HG03571 (cell line): Measurements from ENCODE around the gene IRX4.
"Not testable (repeated sequence)": the region's sequence is repeated elsewhere in the genome, so short reads cannot be mapped to it uniquely, and the experiment has no call there.

ENCODE experiments used
- ATAC-seq: cut with Tn5 transposase; IDR thresholded peaks from one replicate; pipeline ENCODE4 v1.9.1; 2021; ENCODE audit not compliant: unreplicated experiment

Gene IRX4

GRCh38 chr5:1860949-1861348 lies 21.8 kb downstream of the IRX4 start:
- ATAC-seq: no peak

DNA sequence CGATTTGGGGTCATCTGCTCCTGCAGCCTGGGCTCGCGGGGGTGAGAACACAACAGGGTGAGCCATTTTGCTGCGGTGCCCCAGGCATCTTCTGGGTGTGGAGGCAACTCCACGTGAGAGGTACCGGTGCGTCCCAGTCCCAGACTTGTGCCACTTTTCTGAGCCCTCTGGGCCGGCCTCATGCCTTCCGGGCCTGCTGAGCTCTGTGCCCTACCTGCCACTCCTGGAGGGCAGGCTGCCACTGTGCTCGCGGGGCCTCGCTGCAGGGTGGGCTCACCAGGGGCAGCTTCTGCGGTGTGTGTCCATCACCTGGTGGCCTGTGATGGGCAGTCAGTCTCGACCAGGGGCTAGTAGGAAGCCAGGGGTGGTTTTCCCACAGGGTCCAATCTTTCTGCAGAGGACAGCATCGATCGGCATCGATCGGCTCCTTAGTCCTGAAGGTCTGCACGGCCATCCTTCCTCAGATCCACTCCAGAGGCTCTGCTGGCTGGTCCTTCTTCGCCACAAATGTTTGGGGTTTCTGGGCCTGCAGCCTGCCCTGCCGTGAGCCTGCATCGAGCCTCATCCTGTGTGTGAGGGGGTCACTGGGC lies 22.6 kb downstream of the IRX4 start:
- ATAC-seq: no peak

DNA sequence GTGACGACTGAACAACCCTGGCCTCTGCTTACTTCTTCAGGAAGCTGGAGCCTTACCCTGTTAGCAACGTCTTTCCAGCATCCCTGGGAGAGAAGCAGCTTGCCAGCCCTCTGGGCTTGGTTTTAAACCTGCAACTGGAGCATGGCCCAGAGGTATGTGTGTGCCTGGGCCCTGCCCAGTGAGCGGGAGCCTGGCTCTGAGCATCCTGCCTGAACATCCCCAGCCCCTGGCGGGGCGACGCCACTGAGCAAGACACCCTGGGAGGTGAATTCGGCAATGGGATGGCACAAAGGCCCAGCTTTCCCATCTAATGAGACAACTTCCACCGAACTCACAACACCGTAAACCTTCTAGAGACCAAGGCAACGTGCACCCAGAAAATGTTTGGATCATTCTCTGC lies 23.6 kb downstream of the IRX4 start:
- no peak for ATAC-seq

DNA sequence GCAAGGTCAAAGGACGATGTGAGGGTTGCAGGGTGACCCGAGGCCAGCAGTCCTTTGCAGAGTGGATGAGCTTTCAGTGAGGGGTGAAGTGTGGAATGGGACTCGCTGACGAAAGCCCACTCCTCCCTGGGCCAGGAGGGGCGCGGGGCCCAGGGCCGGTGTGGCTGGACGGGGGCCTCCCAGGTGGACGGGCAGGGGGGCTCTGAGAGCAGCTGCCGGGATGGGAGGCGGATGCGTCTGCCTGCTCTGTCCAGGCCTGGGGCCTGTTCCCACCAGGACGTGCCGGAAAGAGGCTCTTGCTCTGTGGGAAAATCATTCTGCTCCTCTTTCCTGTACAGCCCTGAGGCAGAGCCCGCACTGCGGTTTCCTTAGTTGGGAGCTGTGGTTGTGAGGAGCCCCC lies 24.3 kb downstream of the IRX4 start:
- ATAC-seq: no peak

GRCh38 chr5:1857256-1857600 lies 25.5 kb downstream of the IRX4 start:
- no peak for ATAC-seq

DNA sequence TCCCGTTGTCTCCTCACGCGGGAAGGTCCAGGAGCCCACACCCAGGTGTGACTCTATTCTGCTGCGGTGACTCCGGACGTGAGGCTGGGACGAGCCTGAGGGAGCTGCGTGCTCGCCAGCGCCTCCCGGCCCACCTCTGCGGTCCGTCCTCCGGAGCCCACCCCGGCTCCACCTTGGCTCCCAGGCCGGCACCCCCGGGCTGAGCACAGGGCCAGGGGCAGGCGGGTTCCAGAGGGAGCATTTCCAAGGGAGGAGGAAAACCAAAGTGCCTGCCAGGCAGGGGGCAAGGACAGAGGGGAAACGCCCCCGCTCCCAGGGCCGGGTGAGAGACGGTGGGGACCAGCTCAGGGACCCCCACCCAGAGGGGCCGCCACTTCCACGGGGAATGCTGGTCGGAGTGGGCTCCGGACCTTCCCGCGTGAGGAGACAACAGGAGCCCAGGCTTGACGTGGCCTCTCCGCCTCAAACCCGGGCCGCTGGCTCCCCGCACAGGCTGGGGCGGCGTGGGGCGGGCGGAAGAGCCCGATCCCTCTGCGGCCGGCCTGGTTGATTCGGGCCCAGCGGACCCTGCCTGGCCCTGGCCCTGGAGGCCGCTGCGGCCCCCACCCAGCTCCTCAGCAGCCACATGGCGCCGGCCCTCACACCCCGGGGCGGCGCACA lies 26.0 kb downstream of the IRX4 start:
- ATAC-seq: no peak

DNA sequence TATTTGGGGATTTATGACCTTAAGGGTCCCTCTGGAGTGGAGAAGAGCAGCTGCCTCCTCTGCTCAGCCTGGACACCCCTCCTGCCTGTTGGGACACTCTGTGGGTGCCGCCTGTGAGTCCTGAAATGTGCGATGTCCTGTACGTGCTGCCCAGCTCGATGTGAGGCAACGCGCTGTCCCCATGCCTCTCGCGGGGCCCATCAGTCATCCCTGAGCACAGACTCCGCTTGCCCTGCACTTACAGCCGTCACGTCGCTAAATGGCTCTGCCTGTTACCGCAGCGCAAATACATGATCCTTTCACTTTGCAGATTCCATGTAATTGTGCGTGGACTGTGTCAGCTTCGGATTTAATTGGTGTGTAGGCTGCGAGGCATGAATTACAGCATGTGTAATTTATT lies 27.1 kb downstream of the IRX4 start:
- ATAC-seq: no peak

- ATAC-seq: no peak
Measured at GRCh38 chr5:1855075-1855474, 27.6 kb downstream of the IRX4 start.

DNA sequence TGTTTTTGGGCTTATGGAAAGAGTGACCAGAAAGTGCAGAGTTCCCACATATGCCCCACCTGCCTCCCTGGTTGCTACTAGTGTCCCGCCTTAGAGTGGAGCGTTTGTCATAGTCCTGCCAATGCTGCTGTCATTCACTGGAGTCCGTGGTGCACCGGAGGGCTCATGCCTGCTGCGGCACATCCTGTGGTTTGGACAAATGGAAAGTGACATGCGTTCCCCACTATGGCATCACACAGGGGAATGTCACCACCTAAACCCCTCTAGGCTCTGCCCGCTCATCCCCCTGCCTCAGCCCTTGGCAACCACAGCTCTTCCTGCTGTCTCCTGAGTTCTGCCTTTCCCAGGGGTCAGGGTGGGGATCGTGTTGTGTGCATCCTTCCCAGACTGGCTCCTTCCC lies 29.2 kb downstream of the IRX4 start:
- ATAC-seq: no peak

DNA sequence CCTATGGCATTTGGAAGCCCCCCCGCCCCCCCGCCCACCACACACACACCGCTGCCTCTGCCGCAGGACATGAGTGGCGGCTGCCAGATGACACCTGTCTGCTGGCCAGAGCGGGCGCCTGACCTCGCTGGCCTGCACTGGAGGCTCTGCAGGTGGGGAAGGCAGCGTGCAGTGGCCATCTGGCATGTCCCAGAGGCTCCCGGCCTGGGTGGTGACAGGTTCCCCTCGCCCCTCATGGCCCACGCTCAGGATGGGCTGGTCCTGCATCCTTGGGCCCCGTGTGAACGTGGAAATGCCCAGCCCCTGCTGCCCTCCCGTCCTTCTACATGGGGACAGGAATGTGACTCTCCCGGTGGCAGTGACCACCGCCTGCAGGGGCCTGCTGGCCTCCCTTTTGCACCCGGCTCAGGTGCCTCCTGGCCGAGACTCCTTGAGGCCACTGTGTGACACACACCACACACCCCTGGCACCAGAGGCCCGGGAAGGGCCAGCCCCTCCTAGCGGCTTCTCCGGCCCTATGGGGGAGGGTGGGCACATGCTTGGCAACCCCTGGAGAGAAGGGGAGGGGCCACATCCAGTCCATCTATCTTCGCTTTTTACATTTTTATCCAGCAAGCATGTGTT lies 30.3 kb downstream of the IRX4 start:
- ATAC-seq: no peak

GRCh38 chr5:1851290-1851934 lies 31.3 kb downstream of the IRX4 start:
- ATAC-seq: no peak

GRCh38 chr5:1850324-1851154 lies 32.2 kb downstream of the IRX4 start:
- no peak for ATAC-seq

- ATAC-seq: no peak
Measured at GRCh38 chr5:1847611-1848010, 35.1 kb downstream of the IRX4 start.

DNA sequence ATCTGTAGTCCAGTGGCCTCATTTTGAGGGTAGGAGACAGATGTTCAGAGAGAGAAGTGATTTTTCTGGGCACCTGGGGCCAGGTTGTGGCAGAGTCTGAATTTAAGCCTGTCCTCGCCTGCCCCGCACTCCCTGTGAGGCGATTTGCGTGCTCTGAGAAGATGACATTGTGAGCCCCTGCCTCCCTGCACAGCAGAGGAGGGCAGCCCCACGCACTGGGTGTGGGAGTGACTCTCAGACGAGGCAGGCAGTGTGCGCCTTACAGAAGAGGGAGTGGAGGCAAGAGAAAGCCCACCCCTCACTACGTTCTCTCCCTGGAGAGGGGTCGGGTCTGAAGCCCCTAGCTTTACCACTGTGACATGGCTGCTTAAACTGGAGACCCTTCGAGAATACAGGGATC lies 35.7 kb downstream of the IRX4 start:
- no peak for ATAC-seq

GRCh38 chr5:1846583-1846982 lies 36.1 kb downstream of the IRX4 start:
- ATAC-seq: no peak

DNA sequence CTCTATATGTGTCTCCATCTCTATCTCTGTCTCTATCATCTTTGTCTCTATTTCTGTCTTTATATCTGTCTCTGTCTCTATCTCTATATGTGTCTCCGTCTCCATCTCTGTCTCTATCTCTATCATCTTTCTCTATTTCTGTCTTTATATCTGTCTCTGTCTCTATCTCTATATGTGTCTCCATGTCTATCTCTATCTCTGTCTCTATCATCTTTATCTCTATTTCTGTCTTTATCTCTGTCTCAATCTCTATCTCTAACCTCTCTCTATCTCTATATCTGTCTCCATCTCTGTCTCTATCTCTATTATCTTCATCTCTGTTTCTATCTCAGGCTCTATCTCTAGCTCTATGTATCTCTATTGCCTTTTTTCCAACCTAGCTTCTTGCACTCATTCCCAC lies 37.0 kb downstream of the IRX4 start:
- no peak for ATAC-seq

DNA sequence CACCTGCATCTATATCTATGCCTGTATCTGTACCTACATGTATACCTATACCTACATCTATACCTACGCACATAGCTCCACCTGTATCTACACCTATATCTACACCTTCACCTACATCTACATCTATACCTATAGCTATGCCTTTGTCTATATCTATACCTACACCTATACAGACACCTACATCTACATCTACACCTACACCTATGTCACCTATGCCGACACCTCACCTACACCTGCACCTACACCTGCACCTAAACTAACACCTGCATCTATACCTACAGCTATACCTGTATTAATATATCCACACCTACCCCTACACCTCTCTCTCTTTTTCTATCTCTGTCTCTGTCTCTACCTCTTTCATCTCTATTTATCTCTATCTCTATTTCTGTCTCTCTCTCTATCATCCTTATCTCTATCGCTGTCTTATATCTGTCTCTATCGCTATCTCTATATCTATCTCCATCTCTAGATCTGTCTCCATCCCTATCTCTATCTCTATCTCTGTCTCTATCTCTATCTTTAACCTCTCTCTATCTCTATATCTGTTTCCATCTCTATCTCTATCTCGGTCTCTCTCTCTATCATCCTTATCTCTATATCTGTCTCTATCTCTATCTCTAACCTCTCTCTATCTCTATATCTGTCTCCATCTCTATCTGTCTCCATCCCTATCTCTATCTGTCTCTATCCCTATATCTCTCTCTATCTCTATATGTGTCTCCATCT lies 37.9 kb downstream of the IRX4 start:
- no peak for ATAC-seq

- ATAC-seq: not testable (repeated sequence)
Measured at GRCh38 chr5:1843761-1844160, 39.0 kb downstream of the IRX4 start.

DNA sequence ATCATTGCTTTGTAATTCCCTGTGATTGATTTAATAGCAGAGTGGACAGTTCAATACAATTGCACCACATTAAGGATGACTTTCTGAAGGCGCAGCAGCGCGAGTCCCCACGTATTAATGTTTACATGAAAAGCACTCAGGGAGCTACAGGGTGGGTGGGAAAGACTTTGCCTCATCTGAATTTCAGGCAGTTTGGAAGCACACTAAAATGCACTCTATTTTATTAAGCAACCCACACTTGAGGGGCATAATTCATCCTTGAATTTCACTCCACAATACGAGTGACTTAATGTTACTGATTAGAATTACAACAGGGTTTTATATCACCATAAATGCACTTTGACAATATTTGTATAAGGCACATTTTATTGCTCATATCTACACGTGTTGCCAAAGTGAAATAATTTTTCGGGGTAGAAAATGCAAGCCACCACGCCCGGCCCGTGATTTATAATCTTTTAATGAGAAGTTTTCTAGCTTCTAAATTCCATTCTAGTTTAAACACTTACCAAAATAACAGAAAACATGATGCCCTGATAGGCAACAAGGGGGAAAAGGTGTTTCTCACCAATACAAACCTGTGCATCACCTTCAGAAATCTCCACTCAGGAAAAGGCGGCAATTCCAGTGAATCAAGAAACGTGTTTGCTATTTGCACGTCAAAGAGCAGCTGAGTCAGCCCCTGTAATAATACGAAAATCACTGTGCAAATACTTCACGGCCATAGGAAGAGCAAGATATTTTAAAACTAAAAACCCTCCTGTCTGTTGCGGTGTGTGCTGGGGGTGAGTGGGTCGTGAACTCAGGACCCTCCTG lies 40.5 kb downstream of the IRX4 start:
- ATAC-seq: no peak
